ENCODE data around the gene HORMAD1.
A peak's percentile ranks its signal among the peaks of the same experiment; 100 is the strongest.

HORMAD1 gene

DNA sequence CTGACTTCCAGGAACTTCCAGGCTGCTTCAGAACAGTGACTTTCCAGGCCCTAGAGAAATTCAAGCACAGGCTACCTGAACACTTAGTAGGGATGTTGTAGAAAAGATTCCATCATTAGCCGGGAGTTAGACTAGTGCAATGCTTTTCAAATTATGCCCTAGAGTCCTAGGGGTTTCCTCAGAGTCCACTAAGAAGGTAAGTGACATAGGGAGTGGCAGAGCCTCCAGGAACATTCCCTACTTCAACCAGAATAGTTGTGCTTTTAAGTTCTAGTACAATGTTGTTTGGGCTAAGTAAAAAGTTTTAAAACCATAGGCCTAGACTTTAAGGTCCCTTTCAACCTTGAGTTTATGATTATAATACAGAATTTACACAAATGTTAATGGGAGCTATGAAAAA, 14.6 kb downstream of the HORMAD1 start:
- Histone ChIP-seq H3K4me1 (ENCODE audit: insufficient read depth, low read length) (no peaks in the 10 kb centered on the region), H3K4me2 (ENCODE audit: insufficient read depth, low read length) (no peak overlapping the region), H3K27me3 (ENCODE audit: insufficient read depth, low read length, poor library complexity) (peaks cover 3% of the 10 kb centered on the region), H3K9ac (ENCODE audit: low read depth, low read length) (no peak overlapping the region), H3K4me3 (ENCODE audit: low read depth in 1 of 2, low read length in 2 of 2) (no peak overlapping the region), H2AFZ (ENCODE audit: low read depth, low read length) (no peak overlapping the region), H4K20me1 (ENCODE audit: insufficient read depth, low read length) (no peaks in the 10 kb centered on the region), H3K27ac (ENCODE audit: low read length) (no peak overlapping the region), H3K79me2 (ENCODE audit: insufficient read depth, low read length) (no peaks in the 10 kb centered on the region), H3K9me3 (ENCODE audit: insufficient read depth, low read length, severe bottlenecking) (no peaks in the 10 kb centered on the region), H3K36me3 (ENCODE audit: insufficient read depth, low read length) (no peaks in the 10 kb centered on the region)
- ATAC-seq (ENCODE audit: insufficient read depth, low read depth) (no peak), DNase-seq (no peak)
- TF ChIP-seq, protein P1, sequence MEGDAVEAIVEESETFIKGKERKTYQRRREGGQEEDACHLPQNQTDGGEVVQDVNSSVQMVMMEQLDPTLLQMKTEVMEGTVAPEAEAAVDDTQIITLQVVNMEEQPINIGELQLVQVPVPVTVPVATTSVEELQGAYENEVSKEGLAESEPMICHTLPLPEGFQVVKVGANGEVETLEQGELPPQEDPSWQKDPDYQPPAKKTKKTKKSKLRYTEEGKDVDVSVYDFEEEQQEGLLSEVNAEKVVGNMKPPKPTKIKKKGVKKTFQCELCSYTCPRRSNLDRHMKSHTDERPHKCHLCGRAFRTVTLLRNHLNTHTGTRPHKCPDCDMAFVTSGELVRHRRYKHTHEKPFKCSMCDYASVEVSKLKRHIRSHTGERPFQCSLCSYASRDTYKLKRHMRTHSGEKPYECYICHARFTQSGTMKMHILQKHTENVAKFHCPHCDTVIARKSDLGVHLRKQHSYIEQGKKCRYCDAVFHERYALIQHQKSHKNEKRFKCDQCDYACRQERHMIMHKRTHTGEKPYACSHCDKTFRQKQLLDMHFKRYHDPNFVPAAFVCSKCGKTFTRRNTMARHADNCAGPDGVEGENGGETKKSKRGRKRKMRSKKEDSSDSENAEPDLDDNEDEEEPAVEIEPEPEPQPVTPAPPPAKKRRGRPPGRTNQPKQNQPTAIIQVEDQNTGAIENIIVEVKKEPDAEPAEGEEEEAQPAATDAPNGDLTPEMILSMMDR (IDR thresholded peaks at IDR 0.05; ENCODE audit: borderline replicate concordance, extremely low read depth, low read length, poor library complexity, severe bottlenecking), result no peak
- no peak for TF ChIP-seq EZH2 (IDR thresholded peaks at IDR 0.05; ENCODE audit: borderline replicate concordance, low read depth, low read length, severe bottlenecking)

DNA sequence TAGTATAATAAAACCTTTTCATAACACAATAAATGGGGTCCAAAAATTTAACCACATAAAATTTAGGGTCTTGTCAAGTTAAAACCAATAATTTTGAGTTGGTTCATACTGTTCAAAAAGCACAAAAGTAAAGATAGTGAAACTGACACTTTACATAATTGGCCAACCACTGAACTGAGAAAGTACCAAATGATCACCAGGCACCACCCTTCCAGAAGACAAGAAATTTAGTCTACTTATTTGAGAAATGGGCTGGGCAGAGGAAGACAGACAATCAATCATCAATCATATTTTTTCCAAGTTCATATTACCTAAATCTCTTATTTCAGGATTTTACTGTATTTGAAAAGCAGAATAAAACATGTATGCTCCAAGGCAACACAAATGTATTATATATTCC, 17.3 kb downstream of the HORMAD1 start:
- H2AFZ ChIP-seq (ENCODE audit: low read depth, low read length), result no peak overlapping the region
- H3K36me3 ChIP-seq (ENCODE audit: insufficient read depth, low read length), result no peaks in the 10 kb centered on the region
- no peak overlapping the region for H3K4me2 ChIP-seq (ENCODE audit: insufficient read depth, low read length)
- no peaks in the 10 kb centered on the region for H4K20me1 ChIP-seq (ENCODE audit: insufficient read depth, low read length)
- no peak overlapping the region for H3K27ac ChIP-seq (ENCODE audit: low read length)
- H3K9ac ChIP-seq (ENCODE audit: low read depth, low read length), result no peak overlapping the region
- no peak for DNase-seq
- H3K4me3 ChIP-seq (ENCODE audit: low read depth in 1 of 2, low read length in 2 of 2), result no peak overlapping the region
- no peaks in the 10 kb centered on the region for H3K4me1 ChIP-seq (ENCODE audit: insufficient read depth, low read length)
- no peaks in the 10 kb centered on the region for H3K79me2 ChIP-seq (ENCODE audit: insufficient read depth, low read length)
- no peaks in the 10 kb centered on the region for H3K9me3 ChIP-seq (ENCODE audit: insufficient read depth, low read length, severe bottlenecking)
- no peak for TF ChIP-seq EZH2 (IDR thresholded peaks at IDR 0.05; ENCODE audit: borderline replicate concordance, low read depth, low read length, severe bottlenecking)
- TF ChIP-seq, protein P1 (IDR thresholded peaks at IDR 0.05; ENCODE audit: borderline replicate concordance, extremely low read depth, low read length, poor library complexity, severe bottlenecking), result no peak
- ATAC-seq (ENCODE audit: insufficient read depth, low read depth), result no peak
- peaks cover 4% of the 10 kb centered on the region for H3K27me3 ChIP-seq (ENCODE audit: insufficient read depth, low read length, poor library complexity)

DNA sequence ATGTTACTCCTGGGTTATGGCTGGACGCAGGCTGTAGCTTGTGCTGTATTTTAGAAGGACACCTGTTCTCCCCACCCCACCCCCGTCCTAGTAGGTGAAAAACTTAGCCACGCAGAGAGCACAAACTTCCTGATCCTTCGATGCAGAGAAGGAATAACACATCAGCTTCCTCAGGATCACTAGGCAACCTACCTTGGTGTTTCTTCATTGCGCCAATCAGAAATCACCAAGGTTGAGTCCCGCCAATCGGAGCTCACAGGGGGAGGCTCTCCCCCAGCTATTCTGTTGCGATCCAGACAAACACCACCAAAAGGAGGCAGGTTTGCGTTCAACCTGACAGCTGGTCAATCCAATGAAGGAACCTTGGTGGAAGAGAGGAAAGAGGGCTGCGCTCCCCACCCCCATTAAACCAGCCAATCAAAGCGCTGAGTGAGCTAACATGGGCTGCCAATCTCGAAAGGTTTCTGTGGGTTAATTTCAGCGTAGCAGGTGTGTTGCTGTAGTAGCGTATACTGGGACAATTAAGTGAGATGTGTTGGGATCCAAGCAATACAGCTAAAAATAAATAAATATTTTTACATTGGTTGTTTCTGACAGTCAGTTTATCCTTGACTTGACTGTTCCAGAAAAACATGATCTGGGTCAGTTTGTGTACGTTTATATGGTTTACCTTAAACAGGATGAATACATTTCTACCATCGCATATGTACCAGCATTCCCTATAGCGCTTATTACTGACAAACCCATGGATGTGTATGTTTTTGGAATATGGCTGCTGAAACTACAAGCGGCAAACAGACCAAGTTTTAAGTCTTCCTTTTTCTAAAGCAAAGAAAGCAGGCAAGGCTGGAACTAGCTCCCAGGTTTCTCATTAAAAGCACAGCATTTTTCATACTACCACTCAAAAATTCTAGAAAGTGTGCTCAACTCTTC, 23.4 kb downstream of the HORMAD1 start, which contains the start of gene GOLPH3L:
GOLPH3L (minus strand) TSS at position 160 of the 933 bp plus-strand sequence. CDS start 2,316 bp downstream, outside the sequence.
- Histone ChIP-seq H3K79me2 (ENCODE audit: insufficient read depth, low read length) (peaks cover 34% of the 10 kb centered on the region), H3K4me2 (ENCODE audit: insufficient read depth, low read length) (peak within 1 kb of the TSS; percentile 85), H3K9me3 (ENCODE audit: insufficient read depth, low read length, severe bottlenecking) (no peaks in the 10 kb centered on the region), H3K36me3 (ENCODE audit: insufficient read depth, low read length) (peaks cover 25% of the 10 kb centered on the region), H2AFZ (ENCODE audit: low read depth, low read length) (peak within 1 kb of the TSS; percentile 91), H3K4me1 (ENCODE audit: insufficient read depth, low read length) (peaks cover 30% of the 10 kb centered on the region), H3K4me3 (ENCODE audit: low read depth in 1 of 2, low read length in 2 of 2) (peak within 1 kb of the TSS; percentile 96 to 97), H3K27me3 (ENCODE audit: insufficient read depth, low read length, poor library complexity) (peaks cover 4% of the 10 kb centered on the region), H3K27ac (ENCODE audit: low read length) (peak within 1 kb of the TSS; percentile 84), H3K9ac (ENCODE audit: low read depth, low read length) (peak within 1 kb of the TSS; percentile 61), H4K20me1 (ENCODE audit: insufficient read depth, low read length) (no peaks in the 10 kb centered on the region)
- ATAC-seq (ENCODE audit: insufficient read depth, low read depth) (peak; percentile 99), DNase-seq (peak; percentile 97)
- TF ChIP-seq, protein P1 (IDR thresholded peaks at IDR 0.05; ENCODE audit: borderline replicate concordance, extremely low read depth, low read length, poor library complexity, severe bottlenecking), result no peak
- no peak for TF ChIP-seq EZH2 (IDR thresholded peaks at IDR 0.05; ENCODE audit: borderline replicate concordance, low read depth, low read length, severe bottlenecking)
